ENCODE data around the gene TGFBRAP1.

- TF ChIP-seq, protein P1, sequence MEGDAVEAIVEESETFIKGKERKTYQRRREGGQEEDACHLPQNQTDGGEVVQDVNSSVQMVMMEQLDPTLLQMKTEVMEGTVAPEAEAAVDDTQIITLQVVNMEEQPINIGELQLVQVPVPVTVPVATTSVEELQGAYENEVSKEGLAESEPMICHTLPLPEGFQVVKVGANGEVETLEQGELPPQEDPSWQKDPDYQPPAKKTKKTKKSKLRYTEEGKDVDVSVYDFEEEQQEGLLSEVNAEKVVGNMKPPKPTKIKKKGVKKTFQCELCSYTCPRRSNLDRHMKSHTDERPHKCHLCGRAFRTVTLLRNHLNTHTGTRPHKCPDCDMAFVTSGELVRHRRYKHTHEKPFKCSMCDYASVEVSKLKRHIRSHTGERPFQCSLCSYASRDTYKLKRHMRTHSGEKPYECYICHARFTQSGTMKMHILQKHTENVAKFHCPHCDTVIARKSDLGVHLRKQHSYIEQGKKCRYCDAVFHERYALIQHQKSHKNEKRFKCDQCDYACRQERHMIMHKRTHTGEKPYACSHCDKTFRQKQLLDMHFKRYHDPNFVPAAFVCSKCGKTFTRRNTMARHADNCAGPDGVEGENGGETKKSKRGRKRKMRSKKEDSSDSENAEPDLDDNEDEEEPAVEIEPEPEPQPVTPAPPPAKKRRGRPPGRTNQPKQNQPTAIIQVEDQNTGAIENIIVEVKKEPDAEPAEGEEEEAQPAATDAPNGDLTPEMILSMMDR (IDR thresholded peaks at IDR 0.05; ENCODE audit: poor library complexity), result no peak
- TF ChIP-seq EZH2phosphoT487 (IDR thresholded peaks at IDR 0.05; ENCODE audit: low read depth, severe bottlenecking, unreplicated experiment), result no peak
- no peak for TF ChIP-seq EZH2 (IDR thresholded peaks at IDR 0.05; ENCODE audit: borderline replicate concordance)
Observed at GRCh38 chr2:105329197-105329554, 359 bp downstream of the TGFBRAP1 start.

All from hepatocyte (in vitro differentiated cells).